PFSK-1 (cell line): ENCODE data around the gene CDCP2.

ENCODE experiments used
- FOXP2 ChIP-seq: optimal IDR thresholded peaks from 2 replicates; pipeline ENCODE3; 2011; ENCODE audit warnings: borderline replicate concordance, control low read depth, inconsistent platforms; ENCODE audit not compliant: insufficient read depth; ENCODE audit errors: extremely low read length, extremely low read depth
- POLR2AphosphoS5 ChIP-seq: IDR thresholded peaks from 2 replicates; pipeline ENCODE4 v1.6.1; 2012; ENCODE audit warnings: low read depth, mild to moderate bottlenecking, control low read depth, low read length, moderate library complexity
- REST ChIP-seq, 2 experiments: IDR thresholded peaks; 2 replicates each; pipeline versions ENCODE4 v1.6.1 to v1.8.0; 2011 to 2012; ENCODE audit warnings: low read depth in 2 of 2, low read length in 2 of 2, control low read depth in 1 of 2, inconsistent platforms in 1 of 2, mild to moderate bottlenecking in 1 of 2, moderate library complexity in 1 of 2; ENCODE audit not compliant: insufficient read depth in 1 of 2
- SIN3A ChIP-seq: IDR thresholded peaks from 2 replicates; pipeline ENCODE4 v1.6.1; 2012; ENCODE audit warnings: mild to moderate bottlenecking, low read length, moderate library complexity, borderline replicate concordance; ENCODE audit not compliant: insufficient read depth
- TAF1 ChIP-seq: IDR thresholded peaks from 2 replicates; pipeline ENCODE4 v1.6.1; 2012; ENCODE audit warnings: low read length, control low read depth, borderline replicate concordance; ENCODE audit not compliant: insufficient read depth

CDCP2 gene

GRCh38 chr1:54136963-54137533 lies 15.8 kb downstream of the CDCP2 start:
- no peak for TF ChIP-seq FOXP2

- TF ChIP-seq FOXP2: no peak
- no peak for TF ChIP-seq POLR2AphosphoS5
- no peak for TF ChIP-seq SIN3A
- no peak for TF ChIP-seq TAF1
- TF ChIP-seq REST (IDR thresholded peaks at IDR 0.05; ENCODE audit: insufficient read depth in 1 of 2, low read depth in 2 of 2, low read length in 2 of 2): no peak
Observed at GRCh38 chr1:54136269-54136896, 16.4 kb downstream of the CDCP2 start.

DNA sequence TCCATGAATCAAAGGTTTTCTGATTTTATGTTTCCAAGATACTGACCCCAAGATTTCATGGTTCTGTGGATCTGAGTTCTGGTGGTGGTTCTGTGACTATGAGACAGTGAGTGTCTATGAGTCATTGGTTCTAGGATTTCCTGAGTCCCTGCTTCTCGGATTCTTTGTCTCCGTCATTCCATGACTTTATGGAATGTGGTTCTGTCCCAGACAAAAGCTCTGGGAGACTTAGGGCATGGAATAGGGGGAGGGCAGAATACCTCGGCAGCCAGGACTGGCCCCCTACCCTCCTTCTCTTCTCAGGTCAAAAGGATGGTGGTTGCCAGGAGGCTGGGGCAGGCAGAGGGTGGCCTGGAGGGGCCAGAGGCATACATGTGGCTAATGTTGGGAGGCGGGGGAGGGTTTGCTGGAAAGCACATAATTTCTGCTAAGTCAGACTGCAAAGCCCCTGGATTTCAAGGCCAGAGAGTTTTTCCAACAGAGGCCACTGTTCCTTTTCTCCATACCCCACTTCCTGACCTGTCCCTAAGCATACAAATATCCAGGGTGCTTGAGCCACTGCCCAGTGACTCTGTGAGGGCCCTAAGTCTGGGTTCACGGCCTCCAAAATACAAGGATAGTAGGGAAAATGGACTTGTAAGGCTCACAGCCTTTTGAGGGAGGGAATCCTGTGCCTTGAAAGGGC lies 17.2 kb downstream of the CDCP2 start:
- TF ChIP-seq REST (IDR thresholded peaks at IDR 0.05; ENCODE audit: insufficient read depth in 1 of 2, low read depth in 2 of 2, low read length in 2 of 2) (no peak), POLR2AphosphoS5 (no peak), FOXP2 (no peak), TAF1 (no peak), SIN3A (no peak)

DNA sequence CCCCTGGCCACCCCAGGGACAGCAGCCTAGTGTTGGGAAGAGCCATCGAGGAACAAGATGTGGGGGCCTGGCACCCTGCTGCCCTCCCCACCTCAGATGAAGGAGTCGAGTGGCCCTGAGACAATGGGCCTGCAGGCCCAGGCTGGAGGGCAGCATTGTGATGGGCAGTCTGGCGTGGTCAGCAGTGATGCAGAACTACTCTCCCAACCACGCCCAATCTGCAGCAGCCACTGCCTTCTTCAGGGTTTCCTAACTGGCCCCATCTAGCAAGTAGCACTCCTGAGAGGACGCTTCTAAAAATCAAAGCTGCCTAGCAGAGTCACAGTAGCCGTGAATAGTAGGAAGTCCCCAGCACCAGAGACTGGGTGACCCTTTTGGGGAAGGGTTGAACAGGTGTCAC lies 18.5 kb downstream of the CDCP2 start:
- TF ChIP-seq POLR2AphosphoS5 (no peak), FOXP2 (no peak), SIN3A (no peak), TAF1 (no peak)

GRCh38 chr1:54132495-54132894 lies 20.3 kb downstream of the CDCP2 start:
- no peak for TF ChIP-seq FOXP2
- TF ChIP-seq SIN3A: no peak
- no peak for TF ChIP-seq TAF1
- no peak for TF ChIP-seq REST (IDR thresholded peaks at IDR 0.05; ENCODE audit: insufficient read depth in 1 of 2, low read depth in 2 of 2, low read length in 2 of 2)
- TF ChIP-seq POLR2AphosphoS5: no peak

GRCh38 chr1:54131419-54131818 lies 21.4 kb downstream of the CDCP2 start:
- no peak for TF ChIP-seq POLR2AphosphoS5
- TF ChIP-seq TAF1: no peak
- no peak for TF ChIP-seq SIN3A
- TF ChIP-seq FOXP2: no peak
- no peak for TF ChIP-seq REST (IDR thresholded peaks at IDR 0.05; ENCODE audit: insufficient read depth in 1 of 2, low read depth in 2 of 2, low read length in 2 of 2)
